Thyroid gland (tissue), 4 donors: Measurements from ENCODE around the gene NFE2L3. TPM values are rescaled to one million over a fixed set of nuclear protein-coding genes. Genes with fewer than 3 reads are reported as not detected.

Experiments used
- DNase-seq, 2 donors: peaks; one replicate each; pipeline ENCODE4 v3.0.0-alpha.2; 2019
- H3K27ac ChIP-seq, 3 donors: fragments of 200-600 bp; sonication (generic); 1 replicate in 2 of 3; 2 replicates in 1 of 3; pipeline ENCODE4 v1.5.1; 2016 to 2019; ENCODE audit warnings: mild to moderate bottlenecking in 1 of 3, moderate library complexity in 1 of 3
- H3K27me3 ChIP-seq: fragments of 200-600 bp; sonication (generic); one replicate; pipeline ENCODE4 v1.5.1; 2019
- H3K36me3 ChIP-seq, 2 donors: fragments of 200-600 bp; sonication (generic); one replicate each; pipeline ENCODE4 v1.5.1; 2016 to 2019
- H3K4me1 ChIP-seq, 2 donors: fragments of 200-600 bp; sonication (generic); one replicate each; pipeline ENCODE4 v1.5.1; 2017 to 2019
- H3K4me3 ChIP-seq, 3 donors: fragments of 200-600 bp; sonication (generic); replicated peaks in 1 of 3; 1 replicate in 2 of 3; 2 replicates in 1 of 3; pipeline ENCODE4 v1.5.1; 2016; ENCODE audit warnings: mild to moderate bottlenecking in 1 of 3
- H3K9me3 ChIP-seq: fragments of 200-600 bp; sonication (generic); one replicate; pipeline ENCODE4 v1.5.1; 2017
- CTCF ChIP-seq, 6 experiments: fragments of 200-600 bp in 3 of 6; fragments of 450-650 bp in 3 of 6; sonication (generic) in 3 of 6; IDR thresholded peaks; one replicate each; pipeline ENCODE4 v1.5.1; 2016 to 2019; ENCODE audit warnings: antibody characterized with exemption in 6 of 6, mild to moderate bottlenecking in 2 of 6, inconsistent platforms in 1 of 6, moderate library complexity in 1 of 6
- POLR2A ChIP-seq, 2 donors: fragments of 450-650 bp; IDR thresholded peaks; one replicate each; pipeline ENCODE4 v1.6.1; 2017; ENCODE audit warnings: antibody characterized with exemption in 2 of 2, mild to moderate bottlenecking in 2 of 2, moderate library complexity in 1 of 2
- WGBS, 2 donors: methylation state at CpG; one replicate each; pipeline ENCODE4 v1.1.5; 2017; 5-methylcytosine and 5-hydroxymethylcytosine counted together
- intact Hi-C: fragments of 100-400 bp; cut with DNase I; formaldehyde crosslinking; loops from one replicate; pipeline ENCODE4 v1.15.1; 2023
- total RNA-seq, 4 donors: library from RNA; depleted of rRNA; stranded (reverse); fragments of >200 nt; gene quantifications; one replicate each; pipeline ENCODE4 v1.2.3, GENCODE V29; 2016

The NFE2L3 gene
- total RNA-seq: 1 to 10 TPM in 2 of 4 donors, under 1 TPM in 2; 0.33 to 1.4 (median 0.98) TPM

- intact Hi-C loops: no loop called here
- Histone ChIP-seq H3K27ac (no peak within 1 kb of the TSS), H3K27me3 (no peaks in the 10 kb centered on the region), H3K4me3 (peak within 1 kb of the TSS in 1 of 3 donors; percentile 40), H3K4me1 (peaks cover 0 to 18% of the 10 kb centered on the region in 2 donors), H3K9me3 (no peaks in the 10 kb centered on the region), H3K36me3 (no peaks in the 10 kb centered on the region)
- WGBS, 2 donors: 13% methylated on average over 2 of the region's 95 CpGs; no CpG with 5 or more reads in 1 of the 2 donors
- peak; percentile 58 to 62 for DNase-seq
- TF ChIP-seq POLR2A (IDR thresholded peaks at IDR 0.05) (no peak), CTCF (IDR thresholded peaks at IDR 0.05) (no peak)
Measured at GRCh38 chr7:26151953-26152781, at the start of gene NFE2L3. Gene NFE2L3, plus strand, starts transcription at chr7:26152198. Its CDS starts 301 bp downstream, at chr7:26152499.

- DNase-seq: no peak
Measured at GRCh38 chr7:26103596-26103995, 48.4 kb upstream of the NFE2L3 start.

GRCh38 chr7:26105236-26105635 lies 46.8 kb upstream of the NFE2L3 start:
- no peak for TF ChIP-seq CTCF (IDR thresholded peaks at IDR 0.05)
- TF ChIP-seq POLR2A (IDR thresholded peaks at IDR 0.05): no peak

More at GRCh38 chr7:26103596-26103995, 48.4 kb upstream of the NFE2L3 start:
- no peak for TF ChIP-seq CTCF (IDR thresholded peaks at IDR 0.05)
- no peak for TF ChIP-seq POLR2A (IDR thresholded peaks at IDR 0.05)
- no peaks in the 10 kb centered on the region for H3K9me3 ChIP-seq
- intact Hi-C loops: no loop called here
- no peak overlapping the region for H3K27ac ChIP-seq
- H3K4me3 ChIP-seq: no peak overlapping the region
- no peaks in the 10 kb centered on the region for H3K4me1 ChIP-seq
- no peaks in the 10 kb centered on the region for H3K27me3 ChIP-seq
- no peaks in the 10 kb centered on the region for H3K36me3 ChIP-seq
- WGBS, 2 donors: 74 to 81% methylated on average over 3 of the region's 3 CpGs

GRCh38 chr7:26105931-26106330 lies 46.1 kb upstream of the NFE2L3 start:
- intact Hi-C loops: no loop called here
- no peaks in the 10 kb centered on the region for H3K9me3 ChIP-seq
- WGBS, 2 donors: 86 to 89% methylated on average over 9 to 11 of the region's 11 CpGs
- no peak overlapping the region for H3K4me3 ChIP-seq
- no peaks in the 10 kb centered on the region for H3K4me1 ChIP-seq
- no peak overlapping the region for H3K27ac ChIP-seq
- no peaks in the 10 kb centered on the region for H3K27me3 ChIP-seq
- no peaks in the 10 kb centered on the region for H3K36me3 ChIP-seq
- TF ChIP-seq CTCF (IDR thresholded peaks at IDR 0.05) (no peak), POLR2A (IDR thresholded peaks at IDR 0.05) (no peak)
- no peak for DNase-seq

More at GRCh38 chr7:26105236-26105635, 46.8 kb upstream of the NFE2L3 start:
- Histone ChIP-seq H3K27me3 (no peaks in the 10 kb centered on the region), H3K4me3 (no peak overlapping the region), H3K27ac (no peak overlapping the region), H3K36me3 (no peaks in the 10 kb centered on the region), H3K4me1 (no peaks in the 10 kb centered on the region), H3K9me3 (no peaks in the 10 kb centered on the region)
- no peak for DNase-seq
- WGBS, 2 donors: 82 to 89% methylated on average over 1 of the region's 1 CpG
- intact Hi-C loops: no loop called here

GRCh38 chr7:26112203-26112740 lies 39.7 kb upstream of the NFE2L3 start:
- TF ChIP-seq CTCF (IDR thresholded peaks at IDR 0.05) (no peak), POLR2A (IDR thresholded peaks at IDR 0.05) (no peak)
- WGBS, 2 donors: 87 to 91% methylated on average over 6 of the region's 6 CpGs
- no peak overlapping the region for H3K4me3 ChIP-seq
- no peak for DNase-seq
- H3K27ac ChIP-seq: no peak overlapping the region
- no peaks in the 10 kb centered on the region for H3K4me1 ChIP-seq
- H3K36me3 ChIP-seq: no peaks in the 10 kb centered on the region
- H3K27me3 ChIP-seq: no peaks in the 10 kb centered on the region
- H3K9me3 ChIP-seq: no peaks in the 10 kb centered on the region
- intact Hi-C loops: no loop called here
